Measurements from ENCODE around the gene CECR2. TPM values are rescaled to one million over a fixed set of nuclear protein-coding genes. Genes with fewer than 3 reads are reported as not detected.

CECR2 gene
- polyA plus RNA-seq, 1 donor from 2014 or later, result 2.1 TPM

GRCh38 chr22:17471886-17472535 is 102.8 kb downstream of the CECR2 start:
- Histone ChIP-seq H3K27ac (ENCODE audit: low read length) (no peak overlapping the region), H3K4me3 (ENCODE audit: low read length) (no peak overlapping the region), H3F3A (ENCODE audit: insufficient read depth, low read length, poor library complexity, severe bottlenecking) (no peaks in the 10 kb centered on the region), H3K4me2 (ENCODE audit: low read length) (no peak overlapping the region), H3K9ac (ENCODE audit: low read length) (no peak overlapping the region), H3K27me3 (ENCODE audit: insufficient read depth, low read depth, low read length) (no peaks in the 10 kb centered on the region), H3K79me2 (replicated peaks; ENCODE audit: insufficient read depth, low read length) (peaks cover 15% of the 10 kb centered on the region), H4K20me1 (ENCODE audit: insufficient read depth) (no peaks in the 10 kb centered on the region), H3K9me2 (ENCODE audit: insufficient read depth, low read length) (no peaks in the 10 kb centered on the region), H3K36me3 (ENCODE audit: insufficient read depth, low read length) (no peaks in the 10 kb centered on the region), H3K9me3 (ENCODE audit: low read length) (no peaks in the 10 kb centered on the region), H2AFZ (ENCODE audit: low read depth, low read length) (no peak overlapping the region)
- TF ChIP-seq POLR2AphosphoS5 (IDR thresholded peaks at IDR 0.05) (no peak), TAF1 (IDR thresholded peaks at IDR 0.05; ENCODE audit: low read depth) (no peak), REST (IDR thresholded peaks at IDR 0.05; ENCODE audit: borderline replicate concordance) (no peak), RAD21 (conservative IDR thresholded peaks at IDR 0.05) (no peak), MXI1 (conservative IDR thresholded peaks at IDR 0.05; ENCODE audit: poor library complexity, severe bottlenecking) (no peak), SMC3 (conservative IDR thresholded peaks at IDR 0.05; ENCODE audit: poor library complexity) (no peak), EZH2 (IDR thresholded peaks at IDR 0.05; ENCODE audit: borderline replicate concordance, insufficient read depth, low read length, poor library complexity, severe bottlenecking) (no peak), EP300 (conservative IDR thresholded peaks at IDR 0.05; ENCODE audit: poor library complexity, severe bottlenecking) (no peak)
- TF ChIP-seq, protein P1, sequence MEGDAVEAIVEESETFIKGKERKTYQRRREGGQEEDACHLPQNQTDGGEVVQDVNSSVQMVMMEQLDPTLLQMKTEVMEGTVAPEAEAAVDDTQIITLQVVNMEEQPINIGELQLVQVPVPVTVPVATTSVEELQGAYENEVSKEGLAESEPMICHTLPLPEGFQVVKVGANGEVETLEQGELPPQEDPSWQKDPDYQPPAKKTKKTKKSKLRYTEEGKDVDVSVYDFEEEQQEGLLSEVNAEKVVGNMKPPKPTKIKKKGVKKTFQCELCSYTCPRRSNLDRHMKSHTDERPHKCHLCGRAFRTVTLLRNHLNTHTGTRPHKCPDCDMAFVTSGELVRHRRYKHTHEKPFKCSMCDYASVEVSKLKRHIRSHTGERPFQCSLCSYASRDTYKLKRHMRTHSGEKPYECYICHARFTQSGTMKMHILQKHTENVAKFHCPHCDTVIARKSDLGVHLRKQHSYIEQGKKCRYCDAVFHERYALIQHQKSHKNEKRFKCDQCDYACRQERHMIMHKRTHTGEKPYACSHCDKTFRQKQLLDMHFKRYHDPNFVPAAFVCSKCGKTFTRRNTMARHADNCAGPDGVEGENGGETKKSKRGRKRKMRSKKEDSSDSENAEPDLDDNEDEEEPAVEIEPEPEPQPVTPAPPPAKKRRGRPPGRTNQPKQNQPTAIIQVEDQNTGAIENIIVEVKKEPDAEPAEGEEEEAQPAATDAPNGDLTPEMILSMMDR (IDR thresholded peaks at IDR 0.05; ENCODE audit: poor library complexity, severe bottlenecking), result no peak

GRCh38 chr22:17472932-17473331 is 103.7 kb downstream of the CECR2 start:
- Histone ChIP-seq H3K9me2 (ENCODE audit: insufficient read depth, low read length) (no peaks in the 10 kb centered on the region), H3K36me3 (ENCODE audit: insufficient read depth, low read length) (no peaks in the 10 kb centered on the region), H3K27me3 (ENCODE audit: insufficient read depth, low read depth, low read length) (no peaks in the 10 kb centered on the region), H2AFZ (ENCODE audit: low read depth, low read length) (no peak overlapping the region), H3K79me2 (replicated peaks; ENCODE audit: insufficient read depth, low read length) (peaks cover 15% of the 10 kb centered on the region), H4K20me1 (ENCODE audit: insufficient read depth) (no peaks in the 10 kb centered on the region), H3K4me2 (ENCODE audit: low read length) (no peak overlapping the region), H3K4me3 (ENCODE audit: low read length) (peak overlapping the region; percentile 40), H3F3A (ENCODE audit: insufficient read depth, low read length, poor library complexity, severe bottlenecking) (no peaks in the 10 kb centered on the region), H3K9me3 (ENCODE audit: low read length) (no peaks in the 10 kb centered on the region), H3K27ac (ENCODE audit: low read length) (no peak overlapping the region), H3K9ac (ENCODE audit: low read length) (no peak overlapping the region)
- TF ChIP-seq SMC3 (conservative IDR thresholded peaks at IDR 0.05; ENCODE audit: poor library complexity), result no peak
- TF ChIP-seq POLR2AphosphoS5 (IDR thresholded peaks at IDR 0.05), result no peak
- no peak for TF ChIP-seq REST (IDR thresholded peaks at IDR 0.05; ENCODE audit: borderline replicate concordance)
- TF ChIP-seq TAF1 (IDR thresholded peaks at IDR 0.05; ENCODE audit: low read depth), result no peak
- no peak for TF ChIP-seq RAD21 (conservative IDR thresholded peaks at IDR 0.05)
